RWPE2 (cell line): ENCODE data around the gene RNF145.

Experiments used
- ATAC-seq: fragments of 200-7000 bp; cut with Tn5 transposase; 3 replicates; pipeline ENCODE4 v1.9.1; 2021; ENCODE audit warnings: low read depth
- DNase-seq: peaks from one replicate; pipeline ENCODE4 v3.0.0-alpha.2; 2020; ENCODE audit warnings: low spot score
- H3K27ac ChIP-seq: fragments of 450-650 bp; 2 replicates; pipeline ENCODE4 v1.5.1; 2017; ENCODE audit warnings: mild to moderate bottlenecking; ENCODE audit not compliant: poor library complexity, severe bottlenecking
- H3K27me3 ChIP-seq: fragments of 250-450 bp; sonication (Bioruptor Pico); 2 replicates; pipeline ENCODE4 v1.5.1; 2021; ENCODE audit warnings: mild to moderate bottlenecking, moderate library complexity; ENCODE audit not compliant: insufficient read depth, poor library complexity, severe bottlenecking
- H3K36me3 ChIP-seq: fragments of 250-450 bp; sonication (Bioruptor Pico); 2 replicates; pipeline ENCODE4 v1.5.1; 2020; ENCODE audit warnings: low read depth, mild to moderate bottlenecking, moderate library complexity
- H3K4me1 ChIP-seq: fragments of 250-450 bp; sonication (Bioruptor Pico); 2 replicates; pipeline ENCODE4 v1.5.1; 2021; ENCODE audit warnings: mild to moderate bottlenecking, moderate library complexity; ENCODE audit not compliant: insufficient read depth, poor library complexity, severe bottlenecking
- H3K4me3 ChIP-seq: fragments of 250-450 bp; sonication (Bioruptor Pico); 2 replicates; pipeline ENCODE4 v1.5.1; 2021; ENCODE audit warnings: mild to moderate bottlenecking, moderate library complexity; ENCODE audit not compliant: severe bottlenecking
- H3K9me3 ChIP-seq: fragments of 250-450 bp; sonication (Bioruptor Pico); 2 replicates; pipeline ENCODE4 v1.5.1; 2021; ENCODE audit warnings: mild to moderate bottlenecking, moderate library complexity; ENCODE audit not compliant: severe bottlenecking
- CTCF ChIP-seq: fragments of 450-650 bp; IDR thresholded peaks from one replicate; pipeline ENCODE4 v1.5.1; 2017; ENCODE audit warnings: mild to moderate bottlenecking, moderate library complexity; ENCODE audit not compliant: poor library complexity, severe bottlenecking

RNF145 gene

GRCh38 chr5:159113405-159113804 is 95.9 kb downstream of the RNF145 start:
- Histone ChIP-seq H3K36me3 (no peaks in the 10 kb centered on the region), H3K27ac (no peak overlapping the region), H3K4me3 (no peak overlapping the region), H3K27me3 (peaks cover 51% of the 10 kb centered on the region), H3K4me1 (no peaks in the 10 kb centered on the region), H3K9me3 (no peaks in the 10 kb centered on the region)
- ATAC-seq = no peak
- no peak for DNase-seq
- no peak for TF ChIP-seq CTCF

- no peak for TF ChIP-seq CTCF
- no peaks in the 10 kb centered on the region for H3K4me1 ChIP-seq
- peaks cover 61% of the 10 kb centered on the region for H3K27me3 ChIP-seq
- no peaks in the 10 kb centered on the region for H3K36me3 ChIP-seq
- H3K9me3 ChIP-seq = no peaks in the 10 kb centered on the region
- H3K27ac ChIP-seq = no peak overlapping the region
- DNase-seq = no peak
- no peak overlapping the region for H3K4me3 ChIP-seq
- ATAC-seq = no peak
Observed at GRCh38 chr5:159112436-159112835, 96.9 kb downstream of the RNF145 start.
